ENCODE measurements around the gene B3GALT4. TPM values are rescaled to one million over a fixed set of nuclear protein-coding genes. Genes with fewer than 3 reads are reported as not detected.
A peak's percentile ranks its signal among the peaks of the same experiment; 100 is the strongest.

Gene B3GALT4
- total and polyA plus RNA-seq, 2 donors (not counting 1 experiment from before 2014, with no cell fraction given): 10.2 to 44.1 TPM

DNA sequence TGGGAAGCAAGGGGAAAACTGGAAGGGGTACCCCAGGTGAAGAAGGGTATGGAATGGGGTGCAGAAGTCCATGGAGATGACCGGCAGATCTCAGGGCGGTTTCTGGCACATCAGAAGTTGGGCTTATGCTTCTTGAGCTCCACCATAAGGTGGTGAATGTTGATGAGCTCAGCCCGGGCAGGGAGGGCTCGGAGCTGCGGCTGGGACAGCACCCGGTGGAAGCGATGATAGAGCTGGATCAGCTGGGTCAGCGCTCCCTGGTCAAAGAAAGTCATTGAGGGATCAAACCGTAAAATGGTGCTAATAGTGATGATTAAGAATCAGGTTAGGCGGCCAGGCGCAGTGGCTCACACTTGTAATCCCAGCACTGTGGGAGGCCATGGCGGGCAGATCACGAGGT, 26.2 kb upstream of the B3GALT4 start:
- Mint-ChIP-seq H3K9me3 (ENCODE audit: insufficient read depth) (no peaks in the 10 kb centered on the region), H3K4me3 (peak overlapping the region; percentile 97), H3K27me3 (peaks cover 4% of the 10 kb centered on the region), H3K27ac (peak overlapping the region; percentile 97), H3K4me1 (peaks cover 31% of the 10 kb centered on the region)
- CTCF ChIA-PET: interaction anchor here (0.7 to 6.0 kb wide), 6 partner anchors 19 to 250 kb away, joined by 3 to 80 read pairs (median 12); partner anchors contain the start of gene B3GALT4
- H4K20me1 ChIP-seq (ENCODE audit: control insufficient read depth, insufficient read depth, low read length, poor library complexity, severe bottlenecking): no peaks in the 10 kb centered on the region
- no peak overlapping the region for H2AFZ ChIP-seq (ENCODE audit: insufficient read depth, low read depth, low read length, poor library complexity, severe bottlenecking)
- peaks cover 0 to 4% (median 0%) of the 10 kb centered on the region in 4 experiments for H3K27me3 ChIP-seq (replicated peaks in 1 of 4; ENCODE audit: control extremely low read depth in 1 of 4, control insufficient read depth in 3 of 4, insufficient read depth in 4 of 4, low read length in 3 of 4)
- no peak overlapping the region for H3K9ac ChIP-seq (ENCODE audit: low read length)
- POLR2A ChIA-PET: interaction anchor here (0.5 to 0.6 kb wide), 3 partner anchors 20 to 355 kb away, joined by 3 to 5 read pairs (median 5); no protein-coding TSS in a partner anchor
- peaks cover 9% of the 10 kb centered on the region for H3K79me2 ChIP-seq (ENCODE audit: control insufficient read depth, insufficient read depth, low read length)
- H3K4me3 ChIP-seq (ENCODE audit: control extremely low read depth in 1 of 5, extremely low read depth in 1 of 5, insufficient read depth in 1 of 5, low read depth in 2 of 5, low read length in 4 of 5): no peak overlapping the region
- intact Hi-C loops (cut with micrococcal nuclease): no loop called here
- TF ChIP-seq, protein P1, sequence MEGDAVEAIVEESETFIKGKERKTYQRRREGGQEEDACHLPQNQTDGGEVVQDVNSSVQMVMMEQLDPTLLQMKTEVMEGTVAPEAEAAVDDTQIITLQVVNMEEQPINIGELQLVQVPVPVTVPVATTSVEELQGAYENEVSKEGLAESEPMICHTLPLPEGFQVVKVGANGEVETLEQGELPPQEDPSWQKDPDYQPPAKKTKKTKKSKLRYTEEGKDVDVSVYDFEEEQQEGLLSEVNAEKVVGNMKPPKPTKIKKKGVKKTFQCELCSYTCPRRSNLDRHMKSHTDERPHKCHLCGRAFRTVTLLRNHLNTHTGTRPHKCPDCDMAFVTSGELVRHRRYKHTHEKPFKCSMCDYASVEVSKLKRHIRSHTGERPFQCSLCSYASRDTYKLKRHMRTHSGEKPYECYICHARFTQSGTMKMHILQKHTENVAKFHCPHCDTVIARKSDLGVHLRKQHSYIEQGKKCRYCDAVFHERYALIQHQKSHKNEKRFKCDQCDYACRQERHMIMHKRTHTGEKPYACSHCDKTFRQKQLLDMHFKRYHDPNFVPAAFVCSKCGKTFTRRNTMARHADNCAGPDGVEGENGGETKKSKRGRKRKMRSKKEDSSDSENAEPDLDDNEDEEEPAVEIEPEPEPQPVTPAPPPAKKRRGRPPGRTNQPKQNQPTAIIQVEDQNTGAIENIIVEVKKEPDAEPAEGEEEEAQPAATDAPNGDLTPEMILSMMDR (IDR thresholded peaks at IDR 0.05): no peak
- TF ChIP-seq EZH2 (IDR thresholded peaks at IDR 0.05; ENCODE audit: borderline replicate concordance, insufficient read depth, low read depth, low read length, poor library complexity, severe bottlenecking): no peak
- H3K4me2 ChIP-seq (replicated peaks; ENCODE audit: low read depth, low read length, poor library complexity, severe bottlenecking): no peak overlapping the region
- peaks cover 0 to 9% of the 10 kb centered on the region in 2 experiments for H3K36me3 ChIP-seq (replicated peaks in 1 of 2; ENCODE audit: control extremely low read depth in 1 of 2, control insufficient read depth in 1 of 2, extremely low read depth in 1 of 2, insufficient read depth in 2 of 2, low read length in 1 of 2)
- over 99% methylated on average over 13 of the region's 13 CpGs for WGBS (ENCODE audit: insufficient coverage)
- H3K9me3 ChIP-seq (ENCODE audit: control extremely low read depth in 1 of 3, control insufficient read depth in 2 of 3, insufficient read depth in 1 of 3, low read length in 2 of 3): no peaks in the 10 kb centered on the region
- H3K27ac ChIP-seq (ENCODE audit: low read length in 2 of 2): no peak overlapping the region
- ATAC-seq (ENCODE audit: low read depth) (no peak), DNase-seq (peak; percentile 22)
- H3K4me1 ChIP-seq (ENCODE audit: control insufficient read depth in 2 of 2, insufficient read depth in 2 of 2, low read length in 2 of 2): peaks cover 12 to 24% of the 10 kb centered on the region in 2 donors

DNA sequence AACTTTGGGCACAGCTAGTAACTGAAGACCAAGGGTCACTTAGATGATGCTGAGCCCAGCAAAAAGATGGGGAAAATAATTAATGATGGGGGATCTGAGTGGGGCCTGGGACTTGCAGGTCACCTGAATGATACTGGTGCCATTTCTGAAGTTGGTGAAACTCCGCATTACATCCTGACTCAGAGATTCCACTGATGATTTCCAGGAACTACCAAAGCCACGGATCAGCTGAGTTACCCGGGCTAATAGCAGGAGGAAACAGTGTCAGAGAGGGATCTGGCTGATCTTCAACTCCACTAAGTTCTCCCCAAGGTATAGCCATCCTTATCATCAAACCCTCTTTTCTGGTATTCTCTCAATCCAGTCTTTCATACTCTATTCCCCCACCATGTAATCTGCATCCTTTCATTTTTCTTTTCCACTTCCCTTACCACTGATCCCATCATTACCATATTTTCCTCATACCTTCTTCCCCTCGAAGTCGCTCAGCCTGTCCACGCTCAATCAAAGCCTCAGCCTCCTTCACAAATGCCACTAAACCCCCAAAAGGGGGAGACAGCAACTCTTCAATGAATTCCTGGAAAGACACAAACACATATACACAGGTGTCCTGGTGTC, 25.4 kb upstream of the B3GALT4 start:
- TF ChIP-seq EZH2 (IDR thresholded peaks at IDR 0.05; ENCODE audit: borderline replicate concordance, insufficient read depth, low read depth, low read length, poor library complexity, severe bottlenecking): no peak
- TF ChIP-seq, protein P1 (IDR thresholded peaks at IDR 0.05): no peak
- Mint-ChIP-seq H3K4me1 (peaks cover 31% of the 10 kb centered on the region), H3K9me3 (ENCODE audit: insufficient read depth) (no peaks in the 10 kb centered on the region), H3K4me3 (peak overlapping the region; percentile 53), H3K27me3 (no peaks in the 10 kb centered on the region), H3K27ac (peak overlapping the region; percentile 1)
- Histone ChIP-seq H3K4me3 (ENCODE audit: control extremely low read depth in 1 of 5, extremely low read depth in 1 of 5, insufficient read depth in 1 of 5, low read depth in 2 of 5, low read length in 4 of 5) (no peak overlapping the region), H3K4me2 (replicated peaks; ENCODE audit: low read depth, low read length, poor library complexity, severe bottlenecking) (no peak overlapping the region), H3K9ac (ENCODE audit: low read length) (no peak overlapping the region), H2AFZ (ENCODE audit: insufficient read depth, low read depth, low read length, poor library complexity, severe bottlenecking) (no peak overlapping the region), H3K79me2 (ENCODE audit: control insufficient read depth, insufficient read depth, low read length) (peaks cover 9% of the 10 kb centered on the region), H3K27me3 (replicated peaks in 1 of 4; ENCODE audit: control extremely low read depth in 1 of 4, control insufficient read depth in 3 of 4, insufficient read depth in 4 of 4, low read length in 3 of 4) (no peaks in the 10 kb centered on the region), H3K27ac (ENCODE audit: low read length in 2 of 2) (no peak overlapping the region), H3K36me3 (replicated peaks in 1 of 2; ENCODE audit: control extremely low read depth in 1 of 2, control insufficient read depth in 1 of 2, extremely low read depth in 1 of 2, insufficient read depth in 2 of 2, low read length in 1 of 2) (peaks cover 0 to 9% of the 10 kb centered on the region in 2 experiments), H3K9me3 (ENCODE audit: control extremely low read depth in 1 of 3, control insufficient read depth in 2 of 3, insufficient read depth in 1 of 3, low read length in 2 of 3) (no peaks in the 10 kb centered on the region), H3K4me1 (ENCODE audit: control insufficient read depth in 2 of 2, insufficient read depth in 2 of 2, low read length in 2 of 2) (peaks cover 12 to 24% of the 10 kb centered on the region in 2 donors), H4K20me1 (ENCODE audit: control insufficient read depth, insufficient read depth, low read length, poor library complexity, severe bottlenecking) (no peaks in the 10 kb centered on the region)
- 90% methylated on average over 6 of the region's 6 CpGs for WGBS (ENCODE audit: insufficient coverage)
- POLR2A ChIA-PET: interaction anchor here (0.6 kb wide), 1 partner anchor 106 kb away, joined by 5 read pairs; no protein-coding TSS in a partner anchor
- intact Hi-C loops (cut with micrococcal nuclease): no loop called here
- ATAC-seq (ENCODE audit: low read depth): no peak
- DNase-seq: no peak
- CTCF ChIA-PET: interaction anchor here (0.7 to 6.0 kb wide), 4 partner anchors 30 to 251 kb away, joined by 3 to 80 read pairs (median 9); no protein-coding TSS in a partner anchor

Data from B cell (primary cell).